Endothelial cell (in vitro differentiated cells): Measurements from ENCODE around the gene SEMA4A. TPM values are rescaled to one million over a fixed set of nuclear protein-coding genes. Genes with fewer than 3 reads are reported as not detected.

Experiments used
- DNase-seq: peaks from one replicate; pipeline ENCODE4 v3.0.0; 2021; ENCODE audit warnings: low spot score
- H3K27ac Mint-ChIP-seq: one replicate; pipeline ENCODE4 v1.8.0; 2021; ENCODE audit warnings: mixed read lengths, inconsistent platforms; ENCODE audit not compliant: unreplicated experiment
- H3K27me3 Mint-ChIP-seq: one replicate; pipeline ENCODE4 v1.8.0; 2021; ENCODE audit warnings: mild to moderate bottlenecking, moderate library complexity, mixed read lengths, inconsistent platforms; ENCODE audit not compliant: unreplicated experiment
- H3K36me3 Mint-ChIP-seq: one replicate; pipeline ENCODE4 v1.8.0; 2021; ENCODE audit warnings: mild to moderate bottlenecking, low read depth, mixed read lengths, inconsistent platforms; ENCODE audit not compliant: unreplicated experiment
- H3K4me1 Mint-ChIP-seq: one replicate; pipeline ENCODE4 v1.8.0; 2021; ENCODE audit warnings: mild to moderate bottlenecking, mixed read lengths, inconsistent platforms; ENCODE audit not compliant: unreplicated experiment
- H3K4me3 Mint-ChIP-seq: one replicate; pipeline ENCODE4 v1.8.0; 2021; ENCODE audit warnings: mild to moderate bottlenecking, mixed read lengths, inconsistent platforms; ENCODE audit not compliant: unreplicated experiment
- H3K9me3 Mint-ChIP-seq: one replicate; pipeline ENCODE4 v1.8.0; 2021; ENCODE audit warnings: mixed read lengths, inconsistent platforms; ENCODE audit not compliant: unreplicated experiment
- CTCF ChIP-seq: fragments of 200-600 bp; sonication (generic); IDR thresholded peaks from one replicate; pipeline ENCODE4 v1.5.0; 2021; ENCODE audit warnings: antibody characterized with exemption; ENCODE audit not compliant: unreplicated experiment
- total RNA-seq: library from RNA; stranded (reverse); fragmentation: NEBNext Ultra II Directional; extraction: Animal tissue kit (Norgen Biotek cat#: 25700); gene quantifications from one replicate; pipeline ENCODE4 v1.2.1, GENCODE V29; 2021; ENCODE audit not compliant: unreplicated experiment

SEMA4A gene
- total RNA-seq, 1 donor from 2014 or later: 2.2 TPM

- no peaks in the 10 kb centered on the region for H3K36me3 Mint-ChIP-seq
- H3K27me3 Mint-ChIP-seq: peaks cover 9% of the 10 kb centered on the region
- H3K4me3 Mint-ChIP-seq: no peak overlapping the region
- H3K9me3 Mint-ChIP-seq: no peaks in the 10 kb centered on the region
- H3K4me1 Mint-ChIP-seq: peaks cover 33% of the 10 kb centered on the region
- DNase-seq: no peak
- H3K27ac Mint-ChIP-seq: peak overlapping the region; percentile 67
- TF ChIP-seq CTCF: no peak
Observed at GRCh38 chr1:156128308-156128653, 25.1 kb upstream of the SEMA4A start.

- Mint-ChIP-seq H3K9me3 (no peaks in the 10 kb centered on the region), H3K27ac (peak overlapping the region; percentile 98), H3K4me1 (peaks cover 30% of the 10 kb centered on the region), H3K27me3 (peaks cover 9% of the 10 kb centered on the region), H3K4me3 (no peak overlapping the region), H3K36me3 (no peaks in the 10 kb centered on the region)
- DNase-seq: no peak
- TF ChIP-seq CTCF: no peak
Observed at GRCh38 chr1:156128654-156129597, 24.5 kb upstream of the SEMA4A start.

GRCh38 chr1:156129687-156130577, 23.5 kb upstream of the SEMA4A start:
- peak; percentile 86 for DNase-seq
- Mint-ChIP-seq H3K4me3 (peak overlapping the region; percentile 65), H3K4me1 (peaks cover 25% of the 10 kb centered on the region), H3K27me3 (peaks cover 10% of the 10 kb centered on the region), H3K36me3 (no peaks in the 10 kb centered on the region), H3K27ac (peak overlapping the region; percentile 98), H3K9me3 (no peaks in the 10 kb centered on the region)
- peak; percentile 85 for TF ChIP-seq CTCF

GRCh38 chr1:156130578-156130942, 22.8 kb upstream of the SEMA4A start:
- H3K27ac Mint-ChIP-seq: no peak overlapping the region
- peak; percentile 56 for TF ChIP-seq CTCF
- DNase-seq: no peak
- peaks cover 10% of the 10 kb centered on the region for H3K27me3 Mint-ChIP-seq
- peaks cover 3% of the 10 kb centered on the region for H3K36me3 Mint-ChIP-seq
- no peak overlapping the region for H3K4me3 Mint-ChIP-seq
- no peaks in the 10 kb centered on the region for H3K9me3 Mint-ChIP-seq
- peaks cover 21% of the 10 kb centered on the region for H3K4me1 Mint-ChIP-seq
